Umbilical cord (tissue), 2 donors: ENCODE data around the gene DRGX. TPM values are rescaled to one million over a fixed set of nuclear protein-coding genes. Genes with fewer than 3 reads are reported as not detected.

Experiments used
- DNase-seq: peaks from one replicate; pipeline ENCODE4 v3.0.0-alpha.2; 2015; ENCODE audit warnings: low spot score
- total RNA-seq: library from RNA; depleted of rRNA; stranded (reverse); fragments of >200 nt; gene quantifications from one replicate; pipeline ENCODE4 v1.2.3, GENCODE V29; 2014; ENCODE audit warnings: low replicate concordance; ENCODE audit not compliant: insufficient read depth

DRGX gene
- total RNA-seq, 1 donor from 2014 or later, result 0.48 TPM

DNA sequence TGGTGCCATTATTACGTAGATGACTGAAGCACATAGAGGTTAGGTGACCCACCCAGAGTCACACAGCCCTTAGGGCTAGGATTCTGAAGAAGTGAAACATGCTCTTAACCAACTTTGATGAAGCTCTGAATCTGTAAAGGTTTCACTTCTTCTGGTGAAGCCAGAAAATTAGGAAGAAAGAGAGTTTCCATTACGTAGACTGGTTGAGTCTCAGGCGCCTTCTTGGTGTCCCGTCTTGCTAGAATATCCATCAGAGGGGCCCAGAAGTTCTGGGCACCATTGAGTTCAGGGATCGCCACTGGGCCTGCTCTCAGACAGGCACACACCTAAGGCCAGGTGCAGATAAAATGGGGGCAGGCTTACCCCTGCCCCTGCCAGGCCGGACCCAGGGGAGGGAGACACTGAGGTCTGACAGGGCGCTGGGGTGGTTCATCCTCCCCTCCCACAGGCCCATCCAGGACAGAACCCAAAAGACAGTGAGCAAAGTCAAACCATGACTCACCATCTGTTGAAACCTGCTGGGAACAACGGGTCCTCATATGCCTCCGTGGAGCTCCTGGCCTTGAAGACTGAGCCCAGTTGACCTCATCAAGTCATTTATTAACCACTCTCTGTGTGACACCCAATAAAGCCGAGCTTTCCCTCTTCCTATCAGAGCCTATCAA is 33.2 kb downstream of the DRGX start:
- no peak for DNase-seq

DNA sequence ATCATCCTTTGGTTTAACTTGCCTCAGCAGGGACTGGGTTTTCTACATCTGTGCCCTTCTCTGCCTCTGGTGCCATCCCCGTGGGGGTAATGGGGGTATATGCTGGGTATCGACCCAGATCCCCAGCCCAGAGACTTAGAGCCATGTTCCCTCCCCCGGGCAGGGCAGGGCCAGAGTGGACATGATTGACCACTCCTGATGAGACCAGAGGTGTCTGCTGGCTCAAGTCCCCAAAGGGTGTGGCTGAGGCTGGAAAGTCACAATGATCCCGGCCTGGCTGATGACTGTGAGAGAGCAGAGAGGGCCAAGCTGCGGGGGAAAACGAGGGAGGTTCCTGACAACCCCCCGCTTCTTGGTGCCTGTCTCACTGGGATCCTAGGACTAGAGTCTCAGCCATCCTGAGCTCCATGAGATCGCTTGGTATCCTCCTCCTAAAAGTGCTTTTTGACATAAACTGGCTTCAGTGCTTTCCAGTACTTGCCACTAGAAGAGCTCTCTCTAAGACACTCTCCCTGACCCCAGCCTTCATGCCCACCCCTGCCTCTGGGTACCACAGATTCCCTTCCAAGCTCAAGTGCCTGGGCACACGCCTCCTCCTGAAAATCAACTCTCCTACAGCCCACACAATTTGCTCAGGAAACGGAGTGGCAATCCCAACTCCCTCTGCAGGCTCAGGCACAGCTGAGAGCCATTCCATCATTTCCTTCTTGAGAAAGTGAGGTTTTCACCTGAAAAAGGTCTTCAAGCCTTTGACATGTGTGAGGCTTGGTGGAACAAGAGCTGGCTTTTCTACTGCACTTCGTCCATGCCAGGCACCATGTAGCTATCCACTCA is 33.9 kb downstream of the DRGX start:
- DNase-seq, result no peak

DNA sequence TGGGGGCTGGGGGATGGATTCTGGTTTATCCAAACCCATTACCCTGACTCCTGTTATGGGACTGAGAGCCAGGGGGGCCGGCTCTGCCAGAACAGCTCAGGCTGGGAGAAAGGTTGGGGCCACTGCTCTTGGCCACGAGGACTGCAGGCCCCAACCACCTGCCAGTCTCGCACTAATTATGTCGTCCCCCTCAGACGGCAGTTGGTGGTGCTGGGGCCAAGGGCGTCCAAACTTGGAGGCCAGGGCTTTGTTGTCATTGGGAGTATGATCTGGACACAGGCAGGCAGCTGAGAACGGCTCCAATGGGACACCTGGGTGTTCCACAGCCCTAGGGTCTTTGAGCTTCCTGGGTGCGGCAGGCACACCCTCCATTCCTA is 34.7 kb downstream of the DRGX start:
- no peak for DNase-seq

DNA sequence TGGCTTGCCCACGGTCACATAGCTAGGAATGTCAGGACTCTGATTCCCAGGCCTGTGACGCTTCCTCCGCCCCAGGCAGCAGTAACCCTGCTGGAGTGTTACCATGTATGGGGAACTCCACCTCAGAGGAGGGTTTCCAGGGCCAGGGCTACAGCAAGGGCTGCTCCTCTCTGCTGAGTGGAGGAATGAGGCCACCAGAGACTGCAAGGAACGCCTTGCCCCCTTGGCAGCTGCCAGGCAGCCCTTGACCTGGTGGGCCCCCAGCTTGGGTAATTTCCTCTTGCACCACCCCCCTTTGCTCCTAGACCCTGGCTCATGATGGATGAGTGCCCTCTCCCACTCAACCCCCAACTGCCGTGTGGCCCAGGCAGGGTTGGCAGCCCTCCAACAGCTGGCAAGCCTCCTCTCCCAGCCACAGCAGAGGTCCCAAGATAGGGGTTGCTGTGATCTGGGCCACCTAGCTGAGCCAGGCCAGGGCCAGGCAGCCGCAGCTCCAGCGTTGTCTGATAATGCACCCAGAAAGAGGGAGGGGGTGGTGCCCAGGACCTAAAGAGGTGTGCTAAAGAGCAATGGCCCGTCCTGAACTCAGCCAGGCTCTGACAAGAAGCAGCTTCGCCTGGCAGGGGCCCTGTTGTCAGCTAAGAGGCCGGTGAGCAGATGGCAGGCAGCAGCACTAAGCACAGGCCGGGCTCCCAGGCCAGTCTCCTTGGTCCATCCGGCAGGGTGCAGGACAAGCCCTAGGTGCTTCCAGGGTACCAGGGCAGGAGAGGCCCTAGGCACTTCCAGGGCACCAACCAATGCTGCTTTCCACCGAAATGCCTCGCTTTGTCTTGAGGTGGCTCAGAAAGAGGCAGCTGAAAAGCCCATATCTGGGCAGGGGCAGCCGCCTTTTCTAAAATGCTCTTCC is 35.4 kb downstream of the DRGX start:
- DNase-seq, result peak; percentile 23

DNA sequence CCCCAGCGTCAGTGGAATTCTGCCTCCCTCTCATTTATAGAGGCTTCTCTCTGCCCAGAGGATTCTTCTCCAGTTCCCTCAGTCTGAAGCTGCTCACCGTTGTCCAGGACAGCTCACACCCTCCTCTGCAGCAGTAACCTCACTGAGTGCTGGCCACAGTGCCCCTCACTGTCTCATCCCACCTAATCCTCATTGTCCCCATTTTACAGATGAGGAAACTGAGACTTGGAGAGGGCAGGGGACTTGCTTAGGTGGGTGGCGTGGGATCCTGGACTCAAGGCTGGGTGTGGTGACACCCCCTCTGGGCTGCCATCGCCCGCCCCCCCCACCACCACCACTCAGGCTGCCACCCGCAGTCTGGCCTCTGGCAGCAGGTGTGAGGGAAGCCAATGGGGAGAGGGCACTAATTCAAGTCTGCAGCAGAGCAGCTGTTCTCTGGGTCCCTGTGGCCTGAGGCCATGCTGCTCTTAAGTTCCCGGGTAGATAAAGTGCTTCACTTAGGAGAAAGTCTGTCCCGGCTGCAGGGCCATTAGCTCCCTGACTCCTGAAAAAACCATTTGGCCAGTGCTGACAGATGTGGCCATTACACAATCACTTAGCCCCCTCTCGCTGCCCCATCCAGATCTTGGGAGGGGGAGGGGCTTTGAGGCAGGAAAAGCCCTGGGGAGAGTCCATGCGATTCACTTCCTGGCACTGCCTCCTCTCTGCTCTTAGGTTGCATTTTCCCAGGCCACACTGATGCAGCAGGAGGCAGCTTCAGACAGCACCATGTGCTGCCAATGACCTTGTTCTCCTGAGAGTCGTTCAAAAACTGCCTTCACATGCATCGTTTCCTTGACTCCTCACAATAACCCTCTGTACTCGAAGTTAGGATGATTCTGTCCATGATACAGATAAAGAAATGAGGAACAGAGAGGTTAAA is 36.3 kb downstream of the DRGX start:
- DNase-seq, result peak; percentile 15

DNA sequence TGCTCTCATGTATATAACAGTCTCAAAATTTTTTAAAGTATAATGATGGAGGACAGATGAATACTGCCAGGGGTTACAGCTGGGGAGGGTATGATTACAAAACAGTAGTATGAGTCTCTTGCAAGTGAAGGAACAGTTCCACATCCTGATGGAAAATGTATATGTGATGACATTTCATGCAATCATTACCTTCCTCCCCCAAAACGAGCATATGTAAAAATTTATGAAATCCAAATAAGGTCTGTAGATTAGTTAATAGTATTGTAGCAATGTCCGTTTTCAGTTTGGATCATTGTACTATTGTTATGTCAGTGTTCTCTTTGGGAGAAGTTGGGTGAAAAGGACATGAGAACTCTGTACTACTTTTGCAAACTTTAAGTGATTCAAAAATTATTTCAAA is 38.0 kb downstream of the DRGX start:
- DNase-seq, result no peak

DNA sequence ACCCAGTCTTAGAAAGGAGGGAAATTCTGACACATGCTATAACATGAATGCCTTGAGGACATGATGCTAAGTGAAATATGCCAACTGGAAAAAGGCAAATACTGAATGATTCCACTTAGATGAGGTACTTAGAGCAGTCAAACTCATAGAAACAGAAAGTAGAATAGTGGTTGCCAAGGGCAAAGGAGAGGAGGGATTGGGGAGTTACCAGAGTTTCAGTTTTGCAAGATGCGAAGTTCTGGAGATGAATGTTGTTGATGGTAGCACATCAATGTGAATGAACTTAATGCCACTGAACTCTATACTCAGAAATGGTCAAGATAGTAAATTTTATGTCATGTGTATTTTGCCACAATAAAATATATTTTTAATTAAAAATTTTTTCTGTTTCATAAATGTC is 38.9 kb downstream of the DRGX start:
- no peak for DNase-seq

DNA sequence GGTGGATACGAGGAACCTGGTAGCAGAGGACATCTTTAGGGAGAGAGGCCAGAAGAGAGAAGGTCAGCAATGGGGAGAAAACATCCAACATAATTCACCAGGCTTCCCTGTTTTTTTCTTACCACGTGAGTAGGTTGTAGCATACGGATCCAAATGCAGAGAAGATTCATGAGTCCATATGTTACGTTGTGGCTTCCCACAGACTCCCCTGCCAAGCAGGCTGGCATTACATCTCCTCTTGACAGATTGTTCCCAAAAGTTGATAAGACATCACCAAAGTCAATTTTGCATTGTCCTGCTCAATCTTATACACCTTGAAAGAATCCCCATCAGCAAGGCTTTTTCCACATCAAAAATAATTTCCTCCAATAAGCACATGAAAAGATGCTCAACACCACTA is 39.7 kb downstream of the DRGX start:
- no peak for DNase-seq

DNA sequence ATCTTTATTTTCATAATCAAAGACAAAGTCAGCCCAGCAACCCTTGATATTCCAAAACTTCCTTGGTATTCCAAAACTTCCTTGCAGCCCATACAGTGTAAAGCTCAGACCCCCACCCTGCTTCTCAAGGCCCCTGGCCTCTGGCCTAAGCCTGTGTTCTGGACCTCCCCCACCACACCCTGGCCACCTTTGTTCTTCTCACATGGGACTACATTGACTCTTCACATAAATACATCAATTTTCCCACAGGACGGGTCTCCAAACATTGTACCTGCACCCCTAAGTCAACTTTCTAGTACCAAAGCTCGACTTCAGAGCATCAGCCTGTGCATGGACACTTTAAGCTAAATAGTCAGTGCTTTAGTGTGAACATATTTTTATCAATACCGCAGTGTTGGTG is 40.7 kb downstream of the DRGX start:
- DNase-seq, result no peak

DNA sequence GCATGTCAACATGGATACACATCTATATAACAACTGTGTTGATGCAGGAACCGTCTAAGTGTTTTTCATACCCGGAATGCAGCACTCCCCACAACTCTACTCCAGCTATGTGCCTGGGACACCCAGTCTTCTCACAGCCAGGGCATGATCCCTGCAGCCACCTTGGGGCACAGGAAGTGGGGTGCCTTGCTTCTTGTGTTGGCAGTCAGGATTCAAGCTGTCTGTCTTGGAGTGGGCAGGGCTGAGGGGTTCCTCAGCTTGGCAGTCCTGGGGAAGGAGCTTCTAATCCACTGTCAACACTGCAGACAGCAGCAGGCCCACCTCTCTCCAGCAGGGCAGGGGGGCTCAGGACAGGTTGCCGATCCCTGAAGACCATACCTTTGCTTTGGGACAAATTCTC is 41.3 kb downstream of the DRGX start:
- no peak for DNase-seq

DNA sequence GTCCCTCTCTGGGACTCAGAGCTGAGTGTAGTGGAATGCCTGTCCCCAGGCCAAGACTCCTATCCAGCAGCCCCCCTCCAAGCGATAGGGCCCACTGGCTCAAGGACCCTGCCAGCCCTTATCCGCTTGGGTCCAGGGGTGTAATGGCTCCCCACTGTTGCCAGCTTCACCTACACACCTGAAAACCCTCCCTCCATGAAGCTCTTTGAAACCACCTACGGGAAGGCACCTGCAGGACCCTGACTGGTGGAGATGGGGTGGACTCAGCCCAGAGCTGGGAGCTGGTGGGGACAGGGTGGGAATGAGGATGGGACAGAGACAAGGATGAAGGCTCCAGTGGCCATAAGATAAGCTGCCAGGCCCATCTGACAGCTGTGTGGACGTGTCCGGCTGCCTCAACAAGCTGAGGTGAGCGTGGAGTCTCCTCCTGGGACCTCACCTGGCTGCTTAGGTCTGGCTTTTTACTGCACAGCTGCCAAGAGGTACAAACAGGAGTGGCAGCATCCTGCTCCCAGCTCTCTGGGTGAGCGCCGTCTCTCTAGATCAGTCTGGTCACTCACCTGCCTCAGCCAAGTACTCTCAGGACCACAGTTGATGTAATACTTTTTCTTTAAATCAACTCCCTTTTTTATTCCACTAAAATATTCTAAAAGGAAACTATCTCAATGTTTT is 41.9 kb downstream of the DRGX start:
- no peak for DNase-seq

DNA sequence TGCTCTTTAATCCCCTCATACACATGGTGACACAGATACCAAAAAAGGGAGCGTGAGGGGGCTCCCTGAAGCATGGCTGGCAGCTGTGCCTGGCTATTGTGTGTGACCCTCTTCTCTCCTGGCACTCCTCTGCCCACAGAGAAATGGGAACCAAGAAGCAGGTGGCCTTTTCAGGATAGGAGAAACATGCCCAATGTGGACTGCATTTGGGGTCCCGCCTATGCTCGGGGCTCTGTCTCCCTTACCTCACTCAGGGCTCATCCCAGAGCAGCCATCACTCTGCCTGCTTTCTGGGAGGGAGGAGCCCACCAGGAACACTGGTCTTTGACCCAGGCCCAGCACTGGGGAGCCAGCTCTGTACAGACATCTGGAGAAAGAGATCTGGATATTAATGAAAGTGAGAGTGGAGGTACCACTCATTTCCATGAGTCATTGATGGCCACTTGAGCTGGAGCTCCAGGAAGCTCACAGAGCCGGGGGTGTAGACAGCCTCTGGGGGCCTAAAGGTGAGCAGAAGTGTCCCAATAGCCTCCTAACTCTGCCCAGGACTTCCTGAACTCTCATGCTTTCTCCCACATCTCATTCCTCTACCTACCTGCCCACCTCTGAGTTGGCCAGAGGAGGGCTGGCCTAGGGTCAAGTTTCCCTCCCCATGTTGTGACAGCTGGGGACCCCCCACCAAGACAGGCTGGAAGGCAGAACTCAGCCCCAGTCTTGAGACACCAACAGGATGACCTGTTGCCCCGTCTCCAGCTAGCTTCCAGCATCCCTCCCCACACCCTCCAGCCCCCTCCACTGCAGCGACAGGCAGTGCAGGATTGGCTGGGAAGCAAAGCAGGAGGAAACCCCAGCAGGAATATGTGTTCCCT is 42.6 kb downstream of the DRGX start:
- DNase-seq, result no peak

DNA sequence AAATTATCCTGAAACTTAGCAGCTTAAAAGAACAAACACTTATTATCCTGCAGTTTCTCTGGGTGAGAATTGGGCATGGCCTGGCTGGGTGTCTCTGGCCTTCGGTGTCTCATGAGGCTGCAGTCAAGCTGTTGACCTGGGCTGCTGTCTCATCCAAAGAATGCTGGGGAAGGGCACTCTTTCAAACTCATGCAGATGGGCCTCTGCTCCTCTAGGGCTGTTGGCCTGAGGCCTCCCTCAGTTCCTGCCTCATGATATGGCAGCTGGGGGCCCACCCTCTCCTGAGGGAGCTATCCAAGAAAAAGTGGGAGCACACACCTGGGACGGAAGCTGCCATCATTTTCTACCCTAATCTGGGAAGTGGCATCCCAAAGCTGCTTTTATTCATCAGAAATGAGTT is 43.6 kb downstream of the DRGX start:
- DNase-seq, result no peak

DNA sequence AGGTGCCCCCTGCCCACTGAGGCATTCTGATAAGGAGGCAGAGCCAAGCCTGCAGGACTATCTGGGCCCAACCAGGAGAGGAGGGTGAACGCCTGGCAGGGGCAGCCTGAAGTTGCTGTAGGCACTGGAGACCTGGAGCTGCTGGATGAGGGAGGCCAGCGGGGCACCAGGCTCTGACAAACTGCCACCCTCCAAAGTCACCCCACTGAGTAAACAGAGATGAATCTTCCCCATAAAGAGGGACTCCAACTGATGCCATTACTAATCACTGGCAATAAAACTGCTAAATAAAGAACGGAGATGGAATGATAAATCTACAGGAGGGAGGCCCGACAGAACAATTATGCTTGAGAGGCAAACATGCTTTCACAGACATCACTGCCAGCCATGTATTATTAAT is 44.2 kb downstream of the DRGX start:
- DNase-seq, result no peak

DNA sequence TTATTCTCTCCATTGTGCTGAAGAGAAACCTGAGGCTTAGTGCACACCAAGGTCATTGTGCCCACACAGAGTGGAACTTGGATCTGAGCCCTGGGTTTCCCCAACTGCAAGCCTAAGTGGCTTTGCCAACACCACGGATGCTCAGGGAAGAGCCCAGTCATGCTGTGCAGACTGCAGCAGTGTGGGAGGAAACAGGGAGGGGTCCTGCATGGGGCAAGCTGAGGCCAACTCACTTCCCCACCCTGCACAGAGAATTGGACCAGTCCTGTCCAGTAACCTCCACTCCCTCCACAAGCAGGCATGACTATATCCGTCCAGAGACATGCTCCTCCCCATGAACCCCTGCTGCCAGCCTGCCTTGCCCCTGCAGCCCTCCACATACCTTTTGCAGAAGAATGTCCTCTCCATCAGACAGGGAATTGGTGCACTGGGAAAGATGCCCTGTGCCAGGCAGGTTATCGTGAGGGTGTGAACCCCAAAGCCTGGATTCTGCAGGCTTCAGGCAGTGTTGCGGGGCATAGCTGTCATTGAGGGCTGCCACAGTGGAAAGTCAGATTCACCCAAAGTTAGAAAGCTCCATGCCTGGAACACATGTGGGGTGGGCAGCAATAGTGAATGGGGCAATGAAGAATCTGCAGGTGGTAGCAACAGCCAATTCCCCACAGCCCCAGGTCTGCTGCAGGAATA is 44.9 kb downstream of the DRGX start:
- no peak for DNase-seq

DNA sequence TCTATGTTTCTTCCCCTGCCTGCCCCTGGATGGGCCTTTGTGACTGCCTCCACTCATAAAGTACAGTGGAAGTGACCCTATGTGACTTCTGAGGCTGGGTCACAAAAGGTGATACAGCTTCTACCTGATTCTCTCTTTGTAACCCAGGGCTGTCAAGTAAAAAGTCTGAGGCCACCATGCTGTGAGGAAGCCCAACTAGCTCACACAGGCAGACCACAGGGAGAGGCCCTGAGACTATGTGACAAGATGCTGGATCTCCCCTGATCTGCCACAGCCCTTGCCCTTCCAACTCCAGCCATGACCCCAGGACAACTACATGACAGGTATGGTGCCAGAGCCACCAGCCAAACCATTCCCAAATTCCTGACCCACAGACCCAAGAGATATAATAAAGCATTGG is 45.8 kb downstream of the DRGX start:
- no peak for DNase-seq

DNA sequence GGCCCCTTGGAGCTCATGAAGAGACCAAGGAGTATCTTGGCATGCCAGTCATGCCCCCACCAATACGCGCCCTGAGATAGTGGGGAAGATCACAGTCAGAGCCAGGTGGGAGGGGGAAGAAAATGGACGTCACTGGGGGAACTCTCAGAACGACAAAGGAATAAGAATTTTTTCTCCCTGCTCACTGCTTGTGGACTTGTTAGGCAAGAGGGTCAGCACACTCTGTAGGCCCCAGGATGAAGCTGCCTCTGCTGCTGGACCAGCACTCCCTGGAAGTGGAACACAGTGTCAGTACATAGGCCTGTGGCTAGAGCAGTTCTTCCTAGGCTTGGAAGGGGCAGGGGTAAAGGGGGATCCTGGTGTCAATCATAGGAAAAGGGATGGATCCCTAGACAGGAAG is 46.5 kb downstream of the DRGX start:
- DNase-seq, result no peak

DNA sequence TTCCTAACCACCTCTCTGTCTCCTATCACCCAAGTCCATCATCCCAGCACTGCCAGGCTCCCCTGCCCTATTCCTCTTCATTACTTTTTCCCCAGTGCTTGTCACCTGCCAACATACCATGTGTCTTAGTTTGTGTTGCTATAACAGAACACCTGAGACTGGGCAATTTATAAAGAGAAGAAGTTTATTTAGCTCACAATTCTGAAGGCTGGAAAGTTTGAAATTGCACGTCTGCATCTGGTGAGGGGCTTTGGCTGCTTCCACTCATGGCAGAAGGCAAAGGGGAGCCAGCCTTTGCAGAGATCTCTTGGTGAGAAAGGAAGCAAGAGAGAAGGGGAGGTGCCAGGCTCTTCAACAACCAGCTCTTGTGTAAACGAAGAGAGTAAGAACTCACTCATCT is 47.3 kb downstream of the DRGX start:
- no peak for DNase-seq

DNA sequence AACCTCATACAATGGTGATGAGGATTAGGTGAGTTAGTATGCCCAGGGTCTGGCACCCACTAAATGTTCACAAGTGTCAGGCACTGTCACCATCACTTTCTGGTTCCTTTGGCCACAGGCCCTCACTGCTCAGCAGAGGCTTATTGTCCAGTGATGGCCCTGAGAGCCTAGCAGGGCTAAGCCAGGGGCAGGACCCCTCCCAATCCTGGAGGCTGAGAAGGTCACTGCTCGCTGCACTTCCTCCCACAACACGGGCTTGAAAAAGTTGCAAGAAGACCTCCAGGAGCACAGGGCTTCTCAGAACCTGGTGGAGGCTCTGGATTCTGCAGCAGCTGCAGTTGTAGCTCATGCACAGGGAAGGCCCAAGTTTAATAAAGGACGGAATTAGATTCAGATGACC is 48.1 kb downstream of the DRGX start:
- no peak for DNase-seq
